ENCODE data around the gene OTULINL. TPM values are rescaled to one million over a fixed set of nuclear protein-coding genes. Genes with fewer than 3 reads are reported as not detected.

OTULINL gene
- total RNA-seq (10 to 100 TPM; 24.7 to 26.3 TPM), polyA plus RNA-seq (10 to 100 TPM; 17.8 to 39.6 TPM)

DNA sequence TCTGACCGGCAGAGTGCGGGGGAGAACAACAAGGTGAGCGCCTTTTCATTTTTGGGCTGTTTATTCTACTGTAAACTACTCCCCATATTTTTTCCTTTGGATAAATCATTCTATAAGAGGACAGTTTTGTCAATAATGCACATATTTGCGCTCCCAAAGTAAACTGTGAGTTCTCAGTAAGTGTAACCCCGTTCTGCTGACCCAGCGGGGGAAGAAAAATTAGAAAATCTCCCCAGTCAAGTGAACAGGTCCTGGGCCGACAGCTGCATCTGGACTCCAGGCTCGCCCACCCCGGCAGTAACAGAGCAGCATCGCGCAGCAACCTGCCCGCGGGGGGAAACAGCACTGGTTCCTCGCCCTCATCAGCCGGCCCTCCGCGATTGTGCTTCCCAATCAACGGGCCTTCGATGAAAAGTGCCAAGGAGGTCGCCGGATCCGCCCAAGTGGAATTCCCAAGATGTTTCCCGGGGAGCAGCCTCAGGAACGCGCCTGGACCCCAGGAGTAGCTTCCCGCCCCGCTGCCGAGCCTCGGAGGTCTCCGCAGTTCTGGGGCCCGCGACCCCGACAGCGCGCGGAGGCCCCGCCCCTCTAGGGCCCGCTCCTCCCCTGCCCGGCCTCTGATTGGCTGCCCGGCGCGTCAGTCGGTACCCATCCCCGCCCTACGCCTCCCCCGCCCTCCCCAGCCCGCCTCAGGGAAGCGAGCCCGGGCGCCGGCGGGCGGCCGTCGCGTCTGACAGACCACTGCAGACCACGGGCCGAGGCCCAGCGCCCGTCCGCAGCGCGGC is at the start of gene OTULINL:
OTULINL (plus strand) TSS at position 687 of the 785 bp plus-strand sequence. CDS start 103 bp downstream, outside the sequence.
- peaks cover 29% of the 10 kb centered on the region for H3K4me1 ChIP-seq (ENCODE audit: insufficient read depth, low read length)
- peaks cover 15 to 43% (median 29%) of the 10 kb centered on the region in 4 donors for H3K4me1 Mint-ChIP-seq
- intact Hi-C loops (cut with micrococcal nuclease), result loop anchor here (1.0 to 5.0 kb wide), 3 partner anchors 20 to 168 kb away; no protein-coding TSS in a partner anchor
- DNase-seq, result peak; percentile 80 to 87 (median 83)
- H3K4me3 ChIP-seq (ENCODE audit: low read length in 2 of 2), result peak within 1 kb of the TSS; percentile 34 to 67
- H3K27ac ChIP-seq (ENCODE audit: low read depth, low read length), result peak within 1 kb of the TSS; percentile 67
- H3K36me3 Mint-ChIP-seq, result peaks cover 4 to 5% of the 10 kb centered on the region in 2 donors
- H3K27me3 Mint-ChIP-seq, result no peaks in the 10 kb centered on the region
- CTCF ChIA-PET (ENCODE audit: partially characterized antibody), result interaction anchor here (0.8 to 3.6 kb wide), 9 partner anchors 12 to 214 kb away, joined by 3 to 36 read pairs (median 5); no protein-coding TSS in a partner anchor
- POLR2A ChIA-PET (ENCODE audit: partially characterized antibody), result interaction anchor here (1.0 to 5.7 kb wide), 9 partner anchors 12 to 411 kb away, joined by 3 to 108 read pairs (median 8); partner anchors contain the start of gene OTULIN
- peak within 1 kb of the TSS; percentile 83 to 91 (median 90) for H3K4me3 Mint-ChIP-seq
- H3K36me3 ChIP-seq (ENCODE audit: insufficient read depth, low read length), result no peaks in the 10 kb centered on the region
- H3K9me3 Mint-ChIP-seq, result peaks cover 0 to 2% (median 0%) of the 10 kb centered on the region in 8 donors
- H3K27me3 ChIP-seq (ENCODE audit: insufficient read depth, low read length), result no peaks in the 10 kb centered on the region
- no peaks in the 10 kb centered on the region for H3K9me3 ChIP-seq (ENCODE audit: control insufficient read depth in 1 of 2, low read length in 2 of 2)
- peak within 1 kb of the TSS; percentile 84 to 96 (median 91) for H3K27ac Mint-ChIP-seq

- H3K9me3 Mint-ChIP-seq, result no peaks in the 10 kb centered on the region
- POLR2A ChIA-PET (ENCODE audit: partially characterized antibody), result no interaction called here
- no peak overlapping the region for H3K4me3 ChIP-seq (ENCODE audit: low read length in 2 of 2)
- no peak overlapping the region for H3K4me3 Mint-ChIP-seq
- no peaks in the 10 kb centered on the region for H3K9me3 ChIP-seq (ENCODE audit: control insufficient read depth in 1 of 2, low read length in 2 of 2)
- CTCF ChIA-PET (ENCODE audit: partially characterized antibody), result interaction anchor here (1.0 kb wide), 1 partner anchor 117 kb away, joined by 3 read pairs; no protein-coding TSS in a partner anchor
- peak overlapping the region in 1 of 7 donors; percentile 73 for H3K27ac Mint-ChIP-seq
- no peaks in the 10 kb centered on the region for H3K4me1 ChIP-seq (ENCODE audit: insufficient read depth, low read length)
- intact Hi-C loops (cut with micrococcal nuclease), result no loop called here
- H3K36me3 Mint-ChIP-seq, result no peaks in the 10 kb centered on the region
- H3K4me1 Mint-ChIP-seq, result no peaks in the 10 kb centered on the region
- H3K36me3 ChIP-seq (ENCODE audit: insufficient read depth, low read length), result no peaks in the 10 kb centered on the region
- no peak for DNase-seq
- H3K27ac ChIP-seq (ENCODE audit: low read depth, low read length), result no peak overlapping the region
- no peaks in the 10 kb centered on the region for H3K27me3 Mint-ChIP-seq
- no peaks in the 10 kb centered on the region for H3K27me3 ChIP-seq (ENCODE audit: insufficient read depth, low read length)
These were observed 49.4 kb upstream of the OTULINL start for GRCh38 chr5:14532180-14532579.

GRCh38 chr5:14534773-14535172 is 46.8 kb upstream of the OTULINL start:
- Mint-ChIP-seq H3K9me3 (peaks cover 0 to 3% (median 0%) of the 10 kb centered on the region in 8 donors), H3K4me1 (no peaks in the 10 kb centered on the region), H3K36me3 (no peaks in the 10 kb centered on the region), H3K4me3 (no peak overlapping the region), H3K27me3 (no peaks in the 10 kb centered on the region), H3K27ac (no peak overlapping the region)
- Histone ChIP-seq H3K4me3 (ENCODE audit: low read length in 2 of 2) (no peak overlapping the region), H3K36me3 (ENCODE audit: insufficient read depth, low read length) (no peaks in the 10 kb centered on the region), H3K27ac (ENCODE audit: low read depth, low read length) (no peak overlapping the region), H3K27me3 (ENCODE audit: insufficient read depth, low read length) (no peaks in the 10 kb centered on the region), H3K4me1 (ENCODE audit: insufficient read depth, low read length) (no peaks in the 10 kb centered on the region), H3K9me3 (ENCODE audit: control insufficient read depth in 1 of 2, low read length in 2 of 2) (no peaks in the 10 kb centered on the region)
- intact Hi-C loops (cut with micrococcal nuclease), result no loop called here
- no peak for DNase-seq
- CTCF ChIA-PET (ENCODE audit: partially characterized antibody), result interaction anchor here (1.3 kb wide), 1 partner anchor 114 kb away, joined by 4 read pairs; no protein-coding TSS in a partner anchor
- POLR2A ChIA-PET (ENCODE audit: partially characterized antibody), result no interaction called here

DNA sequence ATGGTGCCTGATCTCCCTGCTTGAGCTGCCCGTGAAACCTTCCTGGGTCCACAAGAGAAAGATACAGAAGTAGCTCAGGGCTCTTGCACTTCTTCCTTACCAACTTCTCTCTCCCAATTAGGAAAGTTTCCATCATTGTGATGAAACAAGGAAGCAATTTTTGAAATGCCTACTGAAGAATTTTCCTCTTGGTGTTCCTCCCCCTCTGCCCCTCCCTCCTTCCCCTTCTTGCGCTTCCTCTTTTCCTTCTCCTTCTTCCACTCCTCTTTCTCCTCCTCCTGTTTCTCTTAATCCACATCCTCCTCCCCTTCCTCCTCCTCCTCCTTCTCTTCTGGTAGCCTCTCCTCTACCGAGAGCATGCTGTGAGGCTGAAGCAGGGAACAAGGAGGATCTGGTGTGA is 36.3 kb upstream of the OTULINL start:
- H3K4me3 ChIP-seq (ENCODE audit: low read length in 2 of 2), result no peak overlapping the region
- H3K4me1 ChIP-seq (ENCODE audit: insufficient read depth, low read length), result no peaks in the 10 kb centered on the region
- H3K9me3 Mint-ChIP-seq, result peaks cover 0 to 26% (median 16%) of the 10 kb centered on the region in 8 donors
- peaks cover 0 to 5% of the 10 kb centered on the region in 2 donors for H3K36me3 Mint-ChIP-seq
- ChIA-PET CTCF (ENCODE audit: partially characterized antibody) (no interaction called here), POLR2A (ENCODE audit: partially characterized antibody) (no interaction called here)
- H3K27me3 ChIP-seq (ENCODE audit: insufficient read depth, low read length), result no peaks in the 10 kb centered on the region
- no peaks in the 10 kb centered on the region for H3K9me3 ChIP-seq (ENCODE audit: control insufficient read depth in 1 of 2, low read length in 2 of 2)
- peaks cover 3 to 4% of the 10 kb centered on the region in 2 donors for H3K27me3 Mint-ChIP-seq
- H3K4me3 Mint-ChIP-seq, result no peak overlapping the region
- H3K27ac ChIP-seq (ENCODE audit: low read depth, low read length), result no peak overlapping the region
- no peaks in the 10 kb centered on the region for H3K36me3 ChIP-seq (ENCODE audit: insufficient read depth, low read length)
- H3K4me1 Mint-ChIP-seq, result peaks cover 0 to 5% (median 3%) of the 10 kb centered on the region in 4 donors
- no peak for DNase-seq
- H3K27ac Mint-ChIP-seq, result no peak overlapping the region
- intact Hi-C loops (cut with micrococcal nuclease), result no loop called here

- no peaks in the 10 kb centered on the region for H3K4me1 ChIP-seq (ENCODE audit: insufficient read depth, low read length)
- Mint-ChIP-seq H3K4me3 (no peak overlapping the region), H3K9me3 (peaks cover 0 to 21% (median 14%) of the 10 kb centered on the region in 8 donors), H3K27ac (no peak overlapping the region), H3K27me3 (peaks cover 3 to 4% of the 10 kb centered on the region in 2 donors), H3K36me3 (peaks cover 0 to 5% of the 10 kb centered on the region in 2 donors), H3K4me1 (peaks cover 0 to 5% (median 3%) of the 10 kb centered on the region in 4 donors)
- no peak overlapping the region for H3K27ac ChIP-seq (ENCODE audit: low read depth, low read length)
- H3K36me3 ChIP-seq (ENCODE audit: insufficient read depth, low read length), result no peaks in the 10 kb centered on the region
- ChIA-PET POLR2A (ENCODE audit: partially characterized antibody) (no interaction called here), CTCF (ENCODE audit: partially characterized antibody) (no interaction called here)
- H3K27me3 ChIP-seq (ENCODE audit: insufficient read depth, low read length), result no peaks in the 10 kb centered on the region
- H3K9me3 ChIP-seq (ENCODE audit: control insufficient read depth in 1 of 2, low read length in 2 of 2), result no peaks in the 10 kb centered on the region
- no peak overlapping the region for H3K4me3 ChIP-seq (ENCODE audit: low read length in 2 of 2)
- intact Hi-C loops (cut with micrococcal nuclease), result no loop called here
- DNase-seq, result no peak
These were observed 35.7 kb upstream of the OTULINL start for GRCh38 chr5:14545862-14546261.

GRCh38 chr5:14547666-14548065 is 33.9 kb upstream of the OTULINL start:
- Mint-ChIP-seq H3K4me1 (peaks cover 0 to 5% (median 3%) of the 10 kb centered on the region in 4 donors), H3K36me3 (no peaks in the 10 kb centered on the region), H3K9me3 (peaks cover 0 to 9% (median 3%) of the 10 kb centered on the region in 8 donors), H3K27ac (no peak overlapping the region), H3K4me3 (no peak overlapping the region), H3K27me3 (peaks cover 3 to 4% of the 10 kb centered on the region in 2 donors)
- no peaks in the 10 kb centered on the region for H3K4me1 ChIP-seq (ENCODE audit: insufficient read depth, low read length)
- ChIA-PET CTCF (ENCODE audit: partially characterized antibody) (no interaction called here), POLR2A (ENCODE audit: partially characterized antibody) (interaction anchor here (1.2 kb wide), 1 partner anchor 35 kb away, joined by 4 read pairs; no protein-coding TSS in a partner anchor)
- H3K4me3 ChIP-seq (ENCODE audit: low read length in 2 of 2), result no peak overlapping the region
- H3K27ac ChIP-seq (ENCODE audit: low read depth, low read length), result no peak overlapping the region
- DNase-seq, result no peak
- H3K27me3 ChIP-seq (ENCODE audit: insufficient read depth, low read length), result no peaks in the 10 kb centered on the region
- no peaks in the 10 kb centered on the region for H3K9me3 ChIP-seq (ENCODE audit: control insufficient read depth in 1 of 2, low read length in 2 of 2)
- H3K36me3 ChIP-seq (ENCODE audit: insufficient read depth, low read length), result no peaks in the 10 kb centered on the region
- intact Hi-C loops (cut with micrococcal nuclease), result no loop called here

GRCh38 chr5:14551211-14551610 is 30.4 kb upstream of the OTULINL start:
- intact Hi-C loops (cut with micrococcal nuclease), result no loop called here
- ChIA-PET CTCF (ENCODE audit: partially characterized antibody) (interaction anchor here (0.6 kb wide), 1 partner anchor 32 kb away, joined by 3 read pairs; no protein-coding TSS in a partner anchor), POLR2A (ENCODE audit: partially characterized antibody) (no interaction called here)
- Histone ChIP-seq H3K27me3 (ENCODE audit: insufficient read depth, low read length) (no peaks in the 10 kb centered on the region), H3K9me3 (ENCODE audit: control insufficient read depth in 1 of 2, low read length in 2 of 2) (no peaks in the 10 kb centered on the region), H3K4me3 (ENCODE audit: low read length in 2 of 2) (no peak overlapping the region), H3K36me3 (ENCODE audit: insufficient read depth, low read length) (no peaks in the 10 kb centered on the region), H3K4me1 (ENCODE audit: insufficient read depth, low read length) (no peaks in the 10 kb centered on the region), H3K27ac (ENCODE audit: low read depth, low read length) (no peak overlapping the region)
- peaks cover 0 to 19% (median 2%) of the 10 kb centered on the region in 8 donors for H3K9me3 Mint-ChIP-seq
- H3K4me3 Mint-ChIP-seq, result no peak overlapping the region
- H3K27me3 Mint-ChIP-seq, result peaks cover 2 to 5% of the 10 kb centered on the region in 2 donors
- H3K4me1 Mint-ChIP-seq, result peaks cover 0 to 5% (median 3%) of the 10 kb centered on the region in 4 donors
- H3K27ac Mint-ChIP-seq, result no peak overlapping the region
- no peak for DNase-seq
- H3K36me3 Mint-ChIP-seq, result no peaks in the 10 kb centered on the region

All from CD4-positive, alpha-beta memory T cell (primary cell).